AG20443 (cell line): ENCODE results near the gene BTBD1.
"Not testable (repeated sequence)": the region's sequence is repeated elsewhere in the genome, so short reads cannot be mapped to it uniquely, and the experiment has no call there.

Experiments used
- DNase-seq: peaks from one replicate; pipeline ENCODE4 v3.0.0; 2012; ENCODE audit warnings: low spot score, mixed read lengths

BTBD1 gene

DNA sequence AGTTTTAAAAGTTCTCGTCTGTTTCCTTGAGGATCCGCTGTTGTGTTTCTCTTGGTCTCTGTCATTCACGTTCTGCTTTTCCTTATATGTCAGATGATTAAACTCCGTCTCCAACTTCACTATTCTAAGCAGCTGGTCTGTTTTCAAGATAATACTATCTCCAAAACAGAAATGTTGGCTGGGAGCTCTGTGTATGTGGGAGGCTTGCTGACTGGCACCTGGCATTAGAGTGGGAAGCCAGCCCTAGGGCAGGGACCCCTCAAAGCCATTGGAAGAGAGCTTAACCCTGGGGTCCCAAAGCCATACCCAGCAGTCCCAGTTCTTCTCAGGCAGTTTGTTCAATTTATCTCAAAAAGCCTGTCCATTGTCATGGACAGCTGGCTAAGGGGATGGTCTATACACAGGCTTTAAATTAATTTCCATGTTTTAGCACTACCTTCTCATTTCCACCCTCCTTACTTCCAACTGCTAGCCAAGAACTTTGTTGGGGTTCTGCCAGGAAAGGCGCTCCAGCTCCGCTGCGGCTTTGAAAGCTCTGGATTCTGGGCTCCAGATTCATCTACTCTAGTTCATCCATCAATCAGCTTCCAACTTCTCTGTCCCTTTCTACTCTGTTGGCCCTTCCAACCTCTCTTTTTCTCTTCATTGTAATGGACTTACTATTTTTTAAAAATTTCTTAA lies 9.2 kb downstream of the BTBD1 start:
- DNase-seq: no peak

DNA sequence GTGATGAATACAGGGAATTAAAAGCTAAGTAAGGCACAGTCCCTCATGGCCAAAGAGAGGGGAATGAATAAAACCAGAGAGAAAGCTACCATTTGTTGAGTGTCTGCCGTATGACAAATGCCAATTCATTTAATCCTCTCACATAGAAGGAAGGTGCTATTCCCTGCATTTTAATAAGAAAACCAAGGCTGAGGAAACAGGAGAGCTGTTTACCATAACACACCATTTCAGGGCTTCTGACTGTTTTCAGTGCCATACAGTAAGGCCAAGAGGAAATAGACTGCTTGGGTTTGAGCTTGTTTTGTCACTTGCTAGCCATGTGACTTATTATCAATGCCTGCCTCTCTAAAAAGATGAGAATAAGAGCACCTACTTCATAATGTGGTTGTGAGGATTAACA lies 10.1 kb downstream of the BTBD1 start:
- no peak for DNase-seq

DNA sequence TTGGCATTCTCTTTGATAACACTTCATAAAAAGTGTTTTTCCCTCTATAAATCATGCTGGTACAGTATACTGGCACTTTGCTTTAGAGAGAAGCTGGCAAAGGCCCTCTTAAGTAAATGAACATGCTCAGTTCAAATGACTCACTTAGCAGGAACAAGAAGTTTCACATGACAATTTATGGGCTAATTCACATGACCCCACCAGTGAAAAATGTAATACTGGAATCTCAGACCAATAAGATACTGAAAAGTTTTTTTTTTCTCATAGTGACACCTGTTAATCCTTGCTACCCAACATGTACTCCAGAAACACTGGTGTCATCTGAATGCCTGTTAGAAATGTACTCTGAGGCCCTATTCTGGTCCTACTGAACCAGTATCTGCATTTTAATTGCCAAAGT lies 13.9 kb downstream of the BTBD1 start:
- peak; percentile 51 for DNase-seq

DNA sequence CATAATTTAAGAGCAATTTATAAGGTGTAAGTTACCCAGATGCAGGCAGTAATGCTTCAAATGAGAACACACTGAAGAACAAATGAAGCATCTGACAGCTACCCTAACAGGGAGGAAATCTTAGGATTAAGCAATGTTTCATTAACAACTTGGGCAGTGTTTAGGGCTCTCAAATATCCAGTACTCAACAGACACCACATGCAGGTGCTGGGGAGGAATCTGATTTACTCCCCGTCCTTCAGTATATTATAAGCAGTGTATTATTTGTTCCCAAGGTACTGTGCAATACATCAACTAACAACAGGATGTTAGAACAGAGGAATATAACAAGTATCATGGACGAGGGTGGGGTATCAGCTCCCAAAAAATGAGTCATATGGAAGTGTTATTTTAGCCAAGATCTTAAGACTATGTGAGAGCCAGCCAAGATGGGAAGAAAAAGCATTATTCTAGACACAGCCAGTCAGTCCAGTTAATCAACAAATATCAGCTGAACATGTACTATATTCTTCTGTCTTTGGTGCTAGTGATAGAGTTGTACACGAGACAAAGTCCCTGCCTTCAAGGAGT lies 20.4 kb downstream of the BTBD1 start:
- peak; percentile 60 for DNase-seq

DNA sequence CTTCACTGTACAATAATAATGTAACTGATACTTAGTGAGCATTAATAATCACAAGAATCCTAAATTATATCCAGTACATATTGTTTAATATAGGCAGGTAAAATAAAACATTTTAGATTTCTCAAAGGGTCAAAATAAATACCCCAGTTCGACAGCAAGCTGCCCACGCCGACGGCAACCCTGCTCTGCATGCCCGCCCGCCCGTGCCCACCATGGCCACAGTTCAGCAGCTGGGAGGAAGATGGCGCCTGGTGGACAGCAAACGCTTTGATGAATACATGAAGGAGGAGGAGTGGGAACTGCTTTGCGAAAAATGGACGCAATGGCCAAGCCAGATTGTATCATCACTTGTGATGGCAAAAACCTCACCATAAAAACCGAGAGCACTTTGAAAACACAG lies 22.9 kb downstream of the BTBD1 start:
- DNase-seq: no peak

DNA sequence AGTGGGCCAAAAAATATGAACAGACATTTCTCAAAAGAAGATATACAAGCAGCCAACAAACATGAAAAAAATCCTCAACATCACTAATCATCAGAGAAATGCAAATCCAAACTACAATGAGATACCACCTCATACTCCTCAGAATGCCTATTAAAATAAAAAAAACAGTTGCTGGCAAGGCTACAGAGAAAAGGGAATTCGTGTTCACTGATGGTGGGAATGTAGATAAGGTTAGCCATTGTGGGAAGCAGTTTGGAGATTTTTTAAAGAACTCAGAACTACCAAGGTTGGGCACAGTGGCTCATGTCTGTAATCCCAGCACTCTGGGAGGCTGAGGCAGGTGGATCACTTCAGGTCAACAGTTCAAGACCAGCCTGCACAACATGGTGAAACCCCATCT lies 27.8 kb downstream of the BTBD1 start:
- DNase-seq: no peak

DNA sequence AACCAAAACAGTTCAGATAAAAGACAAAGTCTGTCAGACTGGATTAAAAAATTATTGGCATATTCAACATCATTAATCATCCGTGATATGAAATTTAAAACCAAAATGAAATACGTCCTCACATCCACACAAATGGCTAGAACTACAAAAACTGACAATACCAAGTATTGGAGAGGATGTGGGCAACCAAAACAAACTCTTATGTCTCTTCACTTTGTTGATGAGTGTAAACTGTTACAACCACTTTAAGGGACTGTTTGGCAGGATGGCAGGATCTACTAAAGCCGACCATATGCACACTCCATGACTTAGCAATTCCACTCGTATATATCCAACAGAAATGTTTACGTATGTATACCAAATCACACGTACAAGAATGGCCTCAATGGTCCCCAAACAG lies 30.8 kb downstream of the BTBD1 start:
- no peak for DNase-seq

DNA sequence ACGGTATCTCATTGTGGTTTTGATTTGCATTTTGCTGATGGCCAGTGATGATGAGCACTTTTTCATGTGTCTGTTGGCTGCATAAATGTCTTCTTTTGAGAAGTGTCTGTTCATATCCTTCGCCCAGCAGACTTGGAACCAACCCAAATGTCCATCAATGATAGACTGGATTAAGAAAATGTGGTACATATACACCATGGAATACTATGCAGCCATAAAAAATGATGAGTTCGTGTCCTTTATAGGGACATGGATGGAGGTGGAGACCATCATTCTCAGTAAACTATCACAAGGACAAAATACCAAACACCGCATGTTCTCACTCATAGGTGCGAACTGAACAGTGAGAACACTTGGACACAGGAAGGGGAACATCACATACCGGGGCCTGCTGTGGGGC lies 35.8 kb downstream of the BTBD1 start:
- not testable (repeated sequence) for DNase-seq

DNA sequence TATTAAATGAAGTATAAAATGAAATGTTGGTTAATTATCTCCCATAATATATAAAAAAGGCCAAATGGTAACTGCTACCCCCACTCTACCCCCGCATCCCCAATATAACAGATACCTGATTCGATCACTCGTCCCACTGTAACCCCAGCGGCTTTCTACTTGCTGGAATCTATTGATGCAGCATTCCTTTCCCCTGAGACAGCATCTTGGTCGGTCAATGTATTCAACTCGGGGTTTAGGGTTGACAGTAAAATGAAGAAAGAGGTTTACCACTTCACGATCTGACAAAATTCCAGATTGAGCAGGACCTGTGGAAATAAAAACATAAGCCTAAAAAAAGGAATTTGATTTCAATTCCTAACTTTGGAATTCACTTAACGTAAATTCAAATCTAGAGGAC lies 37.0 kb downstream of the BTBD1 start:
- DNase-seq: no peak

DNA sequence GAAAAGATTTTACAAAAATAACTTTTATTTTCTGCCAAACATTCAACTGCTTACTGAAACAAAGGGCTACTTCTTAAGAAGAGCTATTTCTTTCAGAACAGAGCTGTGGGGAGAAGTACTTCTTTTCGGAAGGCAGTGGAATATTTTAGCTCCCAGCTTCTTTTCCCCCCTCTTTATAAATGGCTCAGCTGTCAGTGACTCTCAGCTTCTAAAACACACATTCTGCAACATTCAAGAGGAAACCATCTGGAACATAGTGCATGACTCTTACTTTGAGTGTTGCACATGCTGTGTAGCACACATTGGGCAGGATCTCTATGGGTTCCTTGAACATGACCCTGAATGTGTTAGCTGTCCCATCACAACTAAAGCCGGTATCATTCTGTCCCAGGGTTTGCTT lies 48.6 kb downstream of the BTBD1 start:
- no peak for DNase-seq

DNA sequence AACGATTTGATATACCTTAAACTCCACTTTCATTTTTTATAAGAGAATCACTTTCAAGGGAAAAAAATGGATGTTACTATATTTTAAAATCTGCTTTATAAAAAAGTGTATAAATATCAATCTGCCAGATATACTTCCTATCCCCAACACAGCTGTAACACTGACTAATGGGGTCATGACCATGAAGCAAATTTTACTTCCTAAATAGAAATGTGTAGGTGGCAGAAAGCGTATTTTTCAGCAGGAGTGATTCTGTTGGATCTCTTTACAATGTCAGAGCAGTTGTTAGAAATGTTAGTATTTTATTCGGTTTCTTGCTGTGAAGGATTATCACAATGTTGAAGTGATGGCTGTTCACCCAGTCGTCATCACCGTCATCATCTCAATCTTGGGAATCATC lies 50.1 kb downstream of the BTBD1 start:
- DNase-seq: no peak

DNA sequence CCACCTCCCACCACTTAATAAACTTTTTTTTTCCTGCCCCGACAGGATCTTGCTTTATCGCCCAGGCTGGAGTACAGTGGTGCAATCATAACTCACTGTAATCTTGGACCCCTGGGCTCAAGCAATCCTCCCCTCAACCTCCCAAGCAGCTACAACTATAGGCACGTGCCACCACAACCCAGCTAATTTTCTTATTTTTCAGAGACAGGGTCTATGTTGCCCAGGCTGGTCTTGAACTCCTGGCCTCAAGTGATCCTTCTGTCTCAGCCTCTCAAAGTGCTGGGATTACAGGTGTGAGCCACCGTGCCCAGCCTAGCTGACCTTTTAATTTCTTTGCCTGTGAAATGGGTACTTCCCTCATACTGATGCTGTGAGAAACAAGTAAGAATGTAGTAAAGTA lies 51.7 kb downstream of the BTBD1 start:
- DNase-seq: no peak

DNA sequence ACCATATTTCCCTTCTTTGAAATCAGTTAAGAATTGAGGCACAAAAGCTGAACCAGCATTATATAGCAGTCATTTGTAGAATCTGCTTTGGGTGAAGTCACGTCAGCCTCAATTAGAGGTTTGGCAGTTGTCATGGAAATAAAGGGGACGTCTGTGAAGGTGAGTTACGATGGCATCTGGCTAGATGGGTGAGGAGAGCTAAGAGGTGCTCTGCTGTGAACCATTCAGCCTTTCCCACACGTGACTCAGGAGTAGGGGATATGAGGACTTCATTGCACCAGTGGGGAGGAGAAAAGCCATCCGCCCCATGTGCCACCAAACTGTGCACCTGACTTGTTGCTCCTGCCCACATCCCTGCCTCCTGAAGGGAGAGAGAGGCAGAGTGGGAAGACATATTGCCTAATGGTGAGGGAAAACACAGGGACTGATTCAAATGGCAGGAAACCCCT lies 52.8 kb downstream of the BTBD1 start:
- no peak for DNase-seq

DNA sequence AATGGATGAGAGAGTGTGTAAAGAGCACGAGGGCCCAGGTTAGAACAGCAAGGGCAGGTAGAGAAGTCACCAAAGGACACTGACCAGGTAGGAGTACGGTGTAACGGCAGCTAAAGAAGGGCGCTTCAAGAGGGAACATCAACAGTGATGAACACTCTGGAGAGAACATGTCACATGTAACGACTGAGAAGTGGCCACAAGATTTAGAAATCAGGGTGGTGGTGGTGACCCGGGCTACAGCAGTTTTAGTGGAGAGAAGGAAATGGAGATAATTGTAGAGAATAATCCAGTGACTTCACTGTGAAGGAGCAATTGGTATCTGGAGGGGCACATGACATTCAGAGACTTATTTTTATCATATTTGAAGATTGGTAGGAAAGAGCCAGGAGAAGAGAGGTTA lies 54.4 kb downstream of the BTBD1 start:
- no peak for DNase-seq

DNA sequence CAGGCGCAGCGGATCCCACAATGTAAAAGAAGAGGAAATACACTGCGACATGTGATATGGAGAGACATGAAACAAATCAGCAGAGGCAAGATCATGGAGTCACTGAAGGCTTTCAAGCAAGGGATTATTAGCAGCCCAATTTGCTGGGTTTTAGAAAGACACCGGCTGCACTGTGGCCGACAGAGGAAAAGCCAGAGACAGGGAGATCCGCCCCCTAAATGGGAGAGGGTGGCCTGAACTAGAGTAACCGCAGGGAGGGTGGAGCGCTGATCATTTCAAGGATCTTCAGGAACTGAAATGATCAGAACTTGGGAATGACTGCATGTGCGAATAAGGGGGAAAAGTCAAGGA lies 55.0 kb downstream of the BTBD1 start:
- peak; percentile 32 for DNase-seq

DNA sequence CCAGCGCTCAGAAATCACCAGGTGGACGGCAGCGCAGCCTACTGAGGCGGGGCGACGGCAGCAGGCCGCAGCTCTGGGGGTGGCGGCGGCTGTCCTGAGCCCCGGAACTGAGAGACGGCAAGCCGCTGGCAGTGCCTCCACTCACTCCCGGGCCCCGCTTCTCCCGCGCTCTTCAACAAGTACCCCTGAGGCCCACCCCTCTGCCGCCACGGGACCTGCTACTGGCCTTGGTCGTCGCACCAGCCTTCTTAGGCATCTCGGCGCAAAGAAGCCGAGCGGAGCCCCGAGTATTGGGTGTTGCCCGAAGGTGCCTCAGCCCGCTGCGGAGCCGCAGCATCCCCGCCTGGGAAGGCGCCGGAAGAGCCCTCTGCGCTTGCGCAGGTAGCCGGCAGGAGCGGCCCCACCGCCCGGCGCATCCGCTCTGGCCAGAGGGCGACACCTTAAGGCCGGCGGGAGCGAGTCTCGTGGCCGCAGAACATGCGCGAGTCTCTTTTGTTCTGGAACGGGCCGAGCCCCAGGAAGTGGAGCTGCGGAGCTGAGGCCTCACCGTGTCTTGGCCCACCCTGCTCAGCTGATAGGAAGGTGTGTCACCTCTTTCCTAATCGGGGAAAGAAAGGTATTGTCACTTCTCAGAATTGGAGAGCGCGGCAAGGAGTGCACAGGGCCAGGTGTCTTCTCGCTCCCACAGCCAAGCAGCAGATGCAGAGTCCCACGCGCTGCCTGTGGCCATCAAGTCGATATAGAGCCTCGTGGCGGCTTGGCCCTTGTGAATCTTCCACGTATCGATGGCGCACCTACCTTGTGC lies 55.6 kb downstream of the BTBD1 start, which contains the start of gene C15orf40:
Gene C15orf40 (minus strand): TSS at position 369 of the 805 bp plus-strand sequence. CDS start 32 bp downstream, at position 337.
- DNase-seq: peak; percentile 99

DNA sequence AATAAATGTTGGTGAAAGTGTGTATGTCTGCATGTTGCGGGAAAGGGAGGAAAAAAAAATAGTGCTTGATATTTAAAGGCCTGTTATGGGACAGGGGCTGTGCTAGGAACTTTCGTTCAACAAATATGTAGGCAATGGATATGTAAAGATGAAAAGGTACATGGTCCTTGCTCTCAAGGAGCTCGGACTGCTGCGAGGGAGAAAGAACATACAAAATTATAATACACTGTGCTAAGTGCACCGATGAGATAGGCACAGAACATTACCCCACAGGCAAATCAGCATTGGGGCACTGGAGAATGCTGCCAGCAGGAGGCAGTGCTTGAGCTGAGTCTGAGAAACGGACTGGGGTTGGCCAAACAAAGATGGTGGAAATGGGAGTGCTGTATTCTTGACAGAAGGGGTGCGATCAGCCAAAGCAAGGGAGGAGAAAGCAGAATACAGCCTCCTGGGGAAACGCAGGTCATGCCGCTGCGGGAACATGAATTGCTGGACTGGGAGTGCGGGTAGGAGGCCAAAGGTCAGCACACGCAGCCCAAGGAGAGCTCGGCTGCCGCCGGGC lies 56.3 kb downstream of the BTBD1 start:
- DNase-seq: peak; percentile 88

DNA sequence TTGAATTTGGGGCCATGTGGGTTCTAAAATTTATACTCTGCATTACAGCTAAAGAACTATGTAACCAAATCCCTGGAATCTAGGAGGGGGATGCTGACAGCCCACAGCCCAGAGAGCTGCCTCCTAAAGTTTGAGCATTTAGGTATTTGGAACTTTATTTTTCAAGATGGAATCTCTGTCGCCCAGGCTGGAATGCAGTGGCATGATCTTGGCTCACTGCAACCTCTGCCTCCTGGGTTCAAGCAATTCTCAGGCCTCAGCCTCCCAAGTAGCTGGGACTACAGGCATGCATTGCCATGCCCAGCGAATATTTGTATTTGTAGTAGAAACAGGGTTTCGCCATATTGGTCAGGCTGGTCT lies 66.4 kb downstream of the BTBD1 start:
- DNase-seq: not testable (repeated sequence)

DNA sequence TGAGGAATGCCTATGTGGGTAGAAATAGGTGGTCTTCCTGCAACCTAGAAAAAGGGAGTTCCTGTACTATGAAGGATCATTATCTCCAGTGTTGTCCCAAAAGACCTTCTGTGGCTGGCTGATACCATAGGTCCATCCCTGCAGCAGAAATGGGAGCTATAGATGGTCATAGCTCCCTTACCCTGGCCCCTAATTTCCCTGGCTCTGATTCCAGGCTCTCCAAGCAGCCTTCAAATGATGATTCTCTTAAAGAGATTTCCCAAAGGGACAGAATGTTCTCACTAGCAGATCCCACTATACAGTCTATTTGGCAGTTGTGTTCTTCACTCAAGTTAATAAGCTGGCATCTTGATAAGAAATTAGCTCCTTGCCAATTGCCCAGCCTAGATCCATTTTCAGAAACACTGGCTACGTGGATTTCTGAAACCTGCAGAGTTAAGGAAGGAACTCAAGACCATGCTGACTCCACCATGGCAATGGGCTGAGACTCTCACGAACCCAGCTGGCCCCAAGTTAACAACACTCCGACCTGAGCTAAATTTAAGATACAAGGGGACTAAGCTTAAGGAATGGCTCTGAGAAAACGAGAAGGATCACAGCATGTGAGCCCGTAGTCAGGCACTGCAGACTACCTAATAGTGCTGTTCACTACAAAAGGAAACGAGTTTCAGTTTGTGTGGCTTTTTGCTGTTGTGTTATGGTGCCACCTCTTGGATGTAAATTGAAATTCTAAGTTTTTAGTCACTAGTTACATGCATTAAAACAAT lies 67.0 kb downstream of the BTBD1 start:
- peak; percentile 70 for DNase-seq

DNA sequence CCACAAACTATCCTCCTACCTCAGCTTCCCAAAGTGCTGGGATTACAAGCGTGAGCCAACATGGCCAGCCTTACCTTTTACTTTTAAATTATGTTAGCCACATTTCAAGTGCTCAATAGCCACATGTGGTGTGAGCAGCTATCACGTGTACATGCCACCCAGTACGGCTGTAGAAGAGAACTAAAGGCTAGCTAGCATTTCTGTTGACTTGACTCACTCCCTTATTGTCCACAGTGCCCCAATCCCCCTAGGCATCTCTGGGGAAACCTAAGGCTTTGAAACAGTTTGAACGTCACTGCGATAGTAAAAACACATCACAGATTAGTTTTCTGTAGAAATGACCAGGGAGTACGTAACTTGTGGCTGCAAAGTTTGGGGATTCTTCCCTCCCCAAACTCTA lies 67.6 kb downstream of the BTBD1 start:
- DNase-seq: no peak

DNA sequence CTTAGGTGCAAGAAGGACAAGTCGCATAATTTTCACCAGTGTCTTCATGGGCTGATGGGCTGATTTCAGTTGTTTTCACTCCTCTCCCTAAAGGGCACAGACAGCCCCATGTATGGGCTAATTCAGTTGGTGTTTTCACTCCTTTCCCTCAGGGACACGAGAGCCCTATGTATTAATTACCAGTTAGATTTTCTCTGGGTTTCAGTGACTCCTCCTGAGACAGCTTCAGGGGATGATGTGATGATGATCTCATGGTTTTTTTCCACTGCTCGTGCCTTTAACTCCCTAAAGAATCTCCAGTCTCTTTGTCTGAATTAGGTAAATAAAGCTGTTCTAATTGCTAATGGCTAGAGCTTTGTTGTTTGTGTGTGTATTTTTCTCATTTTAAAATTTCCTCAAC lies 71.1 kb downstream of the BTBD1 start:
- DNase-seq: peak; percentile 17

DNA sequence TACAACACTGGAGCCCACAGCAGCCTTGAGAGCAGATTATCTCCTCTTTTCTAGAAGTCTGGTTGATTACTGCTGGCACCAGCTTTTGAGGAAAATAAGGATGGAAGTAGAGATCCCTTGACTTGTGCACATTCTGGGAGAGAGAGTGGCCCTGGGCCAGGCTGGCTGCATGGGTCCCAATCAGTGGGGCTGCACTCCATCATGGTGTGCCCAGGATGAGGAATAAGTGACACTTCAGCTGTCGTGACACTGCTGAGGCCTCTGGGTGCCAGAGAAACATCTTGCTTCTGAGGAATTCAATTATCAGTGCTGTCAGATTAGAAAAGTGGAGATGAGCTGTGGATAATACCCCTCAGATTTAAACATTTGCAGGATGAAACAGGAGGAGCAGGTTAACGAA lies 72.0 kb downstream of the BTBD1 start:
- no peak for DNase-seq
